H1 (cell line): ENCODE results near the gene RELT. TPM values are rescaled to one million over a fixed set of nuclear protein-coding genes. Genes with fewer than 3 reads are reported as not detected.

Experiments used
- ASH2L ChIP-seq: fragments of 200-600, 300-600 bp; sonication (generic); IDR thresholded peaks from one replicate; pipeline ENCODE4 v1.7.1; 2017; ENCODE audit warnings: low read length
- CBX8 ChIP-seq: fragments of 300-800, 300-1000 bp; sonication (generic); IDR thresholded peaks from 2 replicates; pipeline ENCODE4 v1.7.1; 2016; ENCODE audit warnings: low read depth, low read length, borderline replicate concordance
- CHD1 ChIP-seq: IDR thresholded peaks from 2 replicates; pipeline ENCODE4 v1.6.1; 2012; ENCODE audit warnings: low read depth, low read length, improper control_type of control experiment
- CREB1 ChIP-seq: IDR thresholded peaks from 2 replicates; pipeline ENCODE4 v1.6.1; 2012; ENCODE audit warnings: inconsistent platforms
- CTBP2 ChIP-seq: IDR thresholded peaks from 2 replicates; pipeline ENCODE4 v1.7.0; 2011; ENCODE audit warnings: borderline replicate concordance, mild to moderate bottlenecking, moderate library complexity, mixed read lengths, low read length; ENCODE audit not compliant: insufficient read depth, insufficient read length
- E2F6 ChIP-seq: IDR thresholded peaks from 2 replicates; pipeline ENCODE4 v1.6.1; 2012; ENCODE audit warnings: inconsistent platforms
- EP300 ChIP-seq, 2 experiments: IDR thresholded peaks; 1 replicate in 1 of 2; 2 replicates in 1 of 2; pipeline ENCODE4 v1.6.1; 2011 to 2012; ENCODE audit warnings: low read depth in 2 of 2, low read length in 2 of 2, mild to moderate bottlenecking in 2 of 2, borderline replicate concordance in 1 of 2, inconsistent platforms in 1 of 2, moderate library complexity in 1 of 2
- EZH2 ChIP-seq: fragments of 200-600 bp; sonication (generic); IDR thresholded peaks from 2 replicates; pipeline ENCODE4 v1.7.1; 2012; ENCODE audit warnings: low read depth, mild to moderate bottlenecking, moderate library complexity, low read length, inconsistent platforms; ENCODE audit not compliant: severe bottlenecking
- GTF2F1 ChIP-seq: IDR thresholded peaks from 2 replicates; pipeline ENCODE4 v1.6.1; 2012; ENCODE audit warnings: low read depth, low read length, improper control_type of control experiment, borderline replicate concordance
- JUND ChIP-seq: IDR thresholded peaks from 2 replicates; pipeline ENCODE4 v1.6.1; 2011; ENCODE audit warnings: mild to moderate bottlenecking, improper control_type of control experiment, low read length
- KDM5A ChIP-seq: fragments of 200-600 bp; IDR thresholded peaks from 2 replicates; pipeline ENCODE4 v1.7.1; 2012; ENCODE audit warnings: mild to moderate bottlenecking, low read length, inconsistent platforms, mixed read lengths
- MAFK ChIP-seq: IDR thresholded peaks from 2 replicates; pipeline ENCODE4 v1.6.1; 2012; ENCODE audit warnings: low read depth, mild to moderate bottlenecking, improper control_type of control experiment, low read length
- PHF8 ChIP-seq: fragments of 200-600 bp; sonication (generic); conservative IDR thresholded peaks from 2 replicates; pipeline ENCODE4 v1.7.1; 2012; ENCODE audit warnings: low read depth, mild to moderate bottlenecking, inconsistent platforms, low read length, moderate library complexity
- RAD21 ChIP-seq, 2 experiments: IDR thresholded peaks in 1 of 2; conservative IDR thresholded peaks in 1 of 2; 2 replicates each; pipeline ENCODE4 v1.6.1; 2011; ENCODE audit warnings: low read depth in 2 of 2, low read length in 2 of 2, improper control_type of control experiment in 1 of 2, inconsistent platforms in 1 of 2, mild to moderate bottlenecking in 1 of 2, moderate library complexity in 1 of 2
- RFX5 ChIP-seq: IDR thresholded peaks from 2 replicates; pipeline ENCODE4 v1.6.1; 2011; ENCODE audit warnings: low read depth, low read length, improper control_type of control experiment, borderline replicate concordance
- SIN3A ChIP-seq, 2 experiments: IDR thresholded peaks in 1 of 2; conservative IDR thresholded peaks in 1 of 2; 2 replicates each; pipeline ENCODE4 v1.6.1; 2011 to 2012; ENCODE audit warnings: low read length in 2 of 2, improper control_type of control experiment in 1 of 2, low read depth in 1 of 2, mild to moderate bottlenecking in 1 of 2
- SIRT6 ChIP-seq: IDR thresholded peaks from one replicate; pipeline ENCODE4 v1.7.1; 2012; ENCODE audit warnings: low read length, inconsistent platforms
- SP4 ChIP-seq: IDR thresholded peaks from 2 replicates; pipeline ENCODE4 v1.6.1; 2012; ENCODE audit warnings: low read length, inconsistent platforms
- TAF1 ChIP-seq: IDR thresholded peaks from 2 replicates; pipeline ENCODE4 v1.6.1; 2011; ENCODE audit warnings: mild to moderate bottlenecking, low read depth, low read length
- TCF12 ChIP-seq: IDR thresholded peaks from 2 replicates; pipeline ENCODE4 v1.6.1; 2011; ENCODE audit warnings: low read depth, mild to moderate bottlenecking, low read length
- polyA plus RNA-seq, 7 experiments: library from polyadenylated mRNA; depleted of rRNA in 3 of 7; stranded (reverse) in 5 of 7; unstranded in 2 of 7; fragments of >200 nt in 5 of 7; fragments of 200-250 nt in 2 of 7; gene quantifications; 1 replicate in 5 of 7; 2 replicates in 1 of 7; 4 replicates in 1 of 7; pipeline versions ENCODE4 v1.2.1 to v1.2.3, GENCODE V29; 2011 to 2013; ENCODE audit warnings: missing spikeins in 2 of 7, mixed read lengths in 2 of 7
- total RNA-seq: library from RNA; stranded (reverse); fragmentation: NEBNext Ultra II Directional; extraction: Animal tissue kit (Norgen Biotek cat#: 25700); gene quantifications from 2 replicates; pipeline ENCODE4 v1.2.1, GENCODE V29; 2021

RELT gene
- total and polyA plus RNA-seq, 2 of the 8 experiments (the other 6 are each of a cell fraction or from before 2014, with no cell fraction given), result 3.4 to 5.7 TPM

- TF ChIP-seq TAF1, result peak; percentile 89
- TF ChIP-seq RAD21 (IDR thresholded peaks at IDR 0.05 in 1 of 2, conservative IDR thresholded peaks at IDR 0.05 in 1 of 2; ENCODE audit: low read depth in 2 of 2, low read length in 2 of 2), result peak; percentile 49 to 56
- no peak for TF ChIP-seq EZH2
- peak; percentile 67 for TF ChIP-seq ASH2L
- TF ChIP-seq JUND, result no peak
- no peak for TF ChIP-seq KDM5A
- no peak for TF ChIP-seq GTF2F1
- no peak for TF ChIP-seq SIRT6
- TF ChIP-seq TCF12, result no peak
- peak; percentile 91 for TF ChIP-seq CREB1
- TF ChIP-seq CTBP2, result no peak
- no peak; a peak in 1 of 3 replicates for TF ChIP-seq EP300 (IDR thresholded peaks at IDR 0.05; ENCODE audit: borderline replicate concordance in 1 of 2, low read depth in 2 of 2, low read length in 2 of 2)
- 0 out of 4 replicates have a peak, but pooled peaks of 1 of the 2 experiments have one; percentile 37 for TF ChIP-seq SIN3A (conservative IDR thresholded peaks at IDR 0.05 in 1 of 2, IDR thresholded peaks at IDR 0.05 in 1 of 2; ENCODE audit: low read depth in 1 of 2, low read length in 2 of 2)
- 0 out of 2 replicates have a peak, but pooled peaks have one; percentile 2 for TF ChIP-seq E2F6
- TF ChIP-seq CBX8, result no peak
- no peak for TF ChIP-seq RFX5
- no peak for TF ChIP-seq SP4
- peak; percentile 84 for TF ChIP-seq PHF8
- no peak for TF ChIP-seq CHD1
- TF ChIP-seq MAFK, result no peak
These were observed at the start of gene RELT (continued) for GRCh38 chr11:73376160-73376802.
